Measurements from ENCODE around the gene ENPP6.

ENPP6 gene

GRCh38 chr4:184101711-184102110, 116.0 kb downstream of the ENPP6 start:
- no peak for TF ChIP-seq CTCF (conservative IDR thresholded peaks at IDR 0.05; ENCODE audit: low read length)
- DNase-seq (ENCODE audit: low read depth), result no peak
- H3K4me3 ChIP-seq (ENCODE audit: low read length), result no peak overlapping the region

- no peak overlapping the region for H3K4me3 ChIP-seq (ENCODE audit: low read length)
- no peak for DNase-seq (ENCODE audit: low read depth)
- peak; percentile 37 for TF ChIP-seq CTCF (conservative IDR thresholded peaks at IDR 0.05; ENCODE audit: low read length)
These were observed 117.3 kb downstream of the ENPP6 start for GRCh38 chr4:184100297-184100885.

- TF ChIP-seq CTCF (conservative IDR thresholded peaks at IDR 0.05; ENCODE audit: low read length), result no peak
- no peak for DNase-seq (ENCODE audit: low read depth)
- H3K4me3 ChIP-seq (ENCODE audit: low read length), result no peak overlapping the region
These were observed 118.1 kb downstream of the ENPP6 start for GRCh38 chr4:184099535-184099966.

- DNase-seq (ENCODE audit: low read depth), result no peak
- H3K4me3 ChIP-seq (ENCODE audit: low read length), result no peak overlapping the region
- TF ChIP-seq CTCF (conservative IDR thresholded peaks at IDR 0.05; ENCODE audit: low read length), result no peak
These were observed 118.7 kb downstream of the ENPP6 start for GRCh38 chr4:184099000-184099399.

GRCh38 chr4:184097815-184098214, 119.9 kb downstream of the ENPP6 start:
- no peak for TF ChIP-seq CTCF (conservative IDR thresholded peaks at IDR 0.05; ENCODE audit: low read length)
- DNase-seq (ENCODE audit: low read depth), result no peak

GRCh38 chr4:184097241-184097605, 120.5 kb downstream of the ENPP6 start:
- DNase-seq (ENCODE audit: low read depth), result peak; percentile 9
- peak; percentile 30 for TF ChIP-seq CTCF (conservative IDR thresholded peaks at IDR 0.05; ENCODE audit: low read length)
- peak overlapping the region; percentile 45 for H3K4me3 ChIP-seq (ENCODE audit: low read length)

More at GRCh38 chr4:184097815-184098214, 119.9 kb downstream of the ENPP6 start:
- H3K4me3 ChIP-seq (ENCODE audit: low read length), result no peak overlapping the region

GRCh38 chr4:184096561-184097240, 121.0 kb downstream of the ENPP6 start:
- no peak for TF ChIP-seq CTCF (conservative IDR thresholded peaks at IDR 0.05; ENCODE audit: low read length)
- peak overlapping the region; percentile 45 for H3K4me3 ChIP-seq (ENCODE audit: low read length)
- peak; percentile 65 for DNase-seq (ENCODE audit: low read depth)
